Natural killer cell (primary cell): Measurements from ENCODE around the gene DCAF11. TPM values are rescaled to one million over a fixed set of nuclear protein-coding genes. Genes with fewer than 3 reads are reported as not detected.
A peak's percentile ranks its signal among the peaks of the same experiment; 100 is the strongest.

Source experiments
- ATAC-seq, 3 donors: fragments of 150-1000 bp in 2 of 3; fragments of 200-7000 bp in 1 of 3; cut with Tn5 transposase; 1 replicate in 1 of 3; 2 replicates in 2 of 3; pipeline ENCODE4 v1.10.0; 2021; ENCODE audit warnings: mild to moderate bottlenecking in 2 of 3, moderate library complexity in 2 of 3
- DNase-seq, 2 donors: peaks; one replicate each; pipeline versions ENCODE4 v3.0.0 to v3.0.0-alpha.2; 2013 to 2021; ENCODE audit warnings: mixed read lengths in 1 of 2
- H3K27ac ChIP-seq: one replicate; pipeline ENCODE4 v1.5.1; 2013; ENCODE audit warnings: mild to moderate bottlenecking, low read length
- H3K27me3 ChIP-seq: one replicate; pipeline ENCODE4 v1.6.1; 2013; ENCODE audit warnings: low read length; ENCODE audit not compliant: control insufficient read depth, insufficient read depth
- H3K36me3 ChIP-seq: one replicate; pipeline ENCODE4 v1.6.1; 2013; ENCODE audit warnings: low read length; ENCODE audit not compliant: control insufficient read depth, insufficient read depth
- H3K4me1 ChIP-seq: one replicate; pipeline ENCODE4 v1.6.1; 2013; ENCODE audit warnings: low read length; ENCODE audit not compliant: control insufficient read depth, insufficient read depth
- H3K4me3 ChIP-seq: one replicate; pipeline ENCODE4 v1.5.1; 2013; ENCODE audit warnings: low read length
- H3K9me3 ChIP-seq: one replicate; pipeline ENCODE4 v1.6.1; 2013; ENCODE audit warnings: low read length; ENCODE audit not compliant: control insufficient read depth, insufficient read depth
- H3K27ac Mint-ChIP-seq, 2 donors: one replicate each; pipeline ENCODE4 v1.8.0; 2022; ENCODE audit warnings: mild to moderate bottlenecking in 2 of 2, mixed read lengths in 2 of 2, moderate library complexity in 1 of 2
- H3K27me3 Mint-ChIP-seq, 2 donors: one replicate each; pipeline ENCODE4 v1.8.0; 2022; ENCODE audit warnings: low read depth in 2 of 2, mixed read lengths in 2 of 2
- H3K36me3 Mint-ChIP-seq: one replicate; pipeline ENCODE4 v1.8.0; 2022; ENCODE audit warnings: mixed read lengths
- H3K4me1 Mint-ChIP-seq, 2 donors: one replicate each; pipeline ENCODE4 v1.8.0; 2022; ENCODE audit warnings: mixed read lengths in 2 of 2
- H3K4me3 Mint-ChIP-seq: one replicate; pipeline ENCODE4 v1.8.0; 2022; ENCODE audit warnings: mild to moderate bottlenecking, moderate library complexity, mixed read lengths
- H3K9me3 Mint-ChIP-seq, 2 donors: one replicate each; pipeline ENCODE4 v1.8.0; 2022; ENCODE audit warnings: mixed read lengths in 2 of 2
- CTCF ChIP-seq: fragments of 200-600 bp; IDR thresholded peaks from one replicate; pipeline ENCODE4 v1.8.0; 2022; ENCODE audit warnings: antibody characterized with exemption
- whole genome bisulfite sequencing: methylation state at CpG from one replicate; pipeline ENCODE4 v1.1.7; 2013; ENCODE audit warnings: missing lambda C conversion rate; ENCODE audit not compliant: insufficient coverage; 5-methylcytosine and 5-hydroxymethylcytosine counted together
- intact Hi-C: fragments of 100-400 bp; cut with micrococcal nuclease; formaldehyde crosslinking; loops from one replicate; pipeline ENCODE4 v1.14.2; 2022
- total RNA-seq, 4 donors: library from RNA; stranded (reverse); fragments of 120-200 nt in 1 of 4; gene quantifications; one replicate each; pipeline versions ENCODE4 v1.2.3 to v1.2.4, GENCODE V29; 2013 to 2022

DCAF11 gene
- total RNA-seq, 3 donors from 2014 or later (not counting 1 experiment from before 2014, with no cell fraction given), result 77.5 to 99.3 (median 96.3) TPM

GRCh38 chr14:24080888-24081738 lies 33.5 kb upstream of the DCAF11 start:
- Histone ChIP-seq H3K4me3 (peak overlapping the region; percentile 55), H3K27ac (peak overlapping the region; percentile 8), H3K27me3 (no peaks in the 10 kb centered on the region), H3K9me3 (no peaks in the 10 kb centered on the region), H3K4me1 (peaks cover 15% of the 10 kb centered on the region), H3K36me3 (no peaks in the 10 kb centered on the region)
- Mint-ChIP-seq H3K4me1 (peaks cover 14 to 20% of the 10 kb centered on the region in 2 donors), H3K4me3 (peak overlapping the region; percentile 82), H3K27me3 (no peaks in the 10 kb centered on the region), H3K9me3 (no peaks in the 10 kb centered on the region), H3K27ac (peak overlapping the region in 1 of 2 donors; percentile 38), H3K36me3 (no peaks in the 10 kb centered on the region)
- TF ChIP-seq CTCF, result no peak
- DNase-seq (peak; percentile 36 to 72), ATAC-seq (peak; percentile 82 to 86 (median 83))
- WGBS, result under 1% methylated on average over 73 of the region's 74 CpGs
- intact Hi-C loops, result no loop called here

GRCh38 chr14:24081739-24082211 lies 32.8 kb upstream of the DCAF11 start:
- Histone ChIP-seq H3K36me3 (no peaks in the 10 kb centered on the region), H3K27me3 (no peaks in the 10 kb centered on the region), H3K27ac (peak overlapping the region; percentile 8), H3K4me3 (peak overlapping the region; percentile 55), H3K9me3 (no peaks in the 10 kb centered on the region), H3K4me1 (peaks cover 15% of the 10 kb centered on the region)
- Mint-ChIP-seq H3K36me3 (no peaks in the 10 kb centered on the region), H3K27ac (peak overlapping the region; percentile 7 to 61), H3K4me3 (peak overlapping the region; percentile 90), H3K27me3 (no peaks in the 10 kb centered on the region), H3K9me3 (no peaks in the 10 kb centered on the region), H3K4me1 (peaks cover 14 to 20% of the 10 kb centered on the region in 2 donors)
- no peak for DNase-seq
- intact Hi-C loops, result no loop called here
- 30% methylated on average over 25 of the region's 26 CpGs for WGBS
- ATAC-seq, result no peak
- TF ChIP-seq CTCF, result no peak

GRCh38 chr14:24082411-24083080 lies 32.0 kb upstream of the DCAF11 start:
- Histone ChIP-seq H3K27me3 (no peaks in the 10 kb centered on the region), H3K27ac (no peak overlapping the region), H3K36me3 (no peaks in the 10 kb centered on the region), H3K4me1 (peaks cover 15% of the 10 kb centered on the region), H3K9me3 (no peaks in the 10 kb centered on the region), H3K4me3 (no peak overlapping the region)
- H3K27ac Mint-ChIP-seq, result peak overlapping the region; percentile 7 to 61
- H3K36me3 Mint-ChIP-seq, result no peaks in the 10 kb centered on the region
- H3K4me3 Mint-ChIP-seq, result peak overlapping the region; percentile 90
- DNase-seq (no peak), ATAC-seq (no peak)
- TF ChIP-seq CTCF, result no peak
- intact Hi-C loops, result no loop called here
- no peaks in the 10 kb centered on the region for H3K9me3 Mint-ChIP-seq
- no peaks in the 10 kb centered on the region for H3K27me3 Mint-ChIP-seq
- WGBS, result 92% methylated on average over 5 of the region's 5 CpGs
- H3K4me1 Mint-ChIP-seq, result peaks cover 14 to 20% of the 10 kb centered on the region in 2 donors
